Loucy (cell line): ENCODE data around the gene CNN2.

Experiments used
- EZH2phosphoT487 ChIP-seq: fragments of 200-600 bp; IDR thresholded peaks from 2 replicates; pipeline ENCODE4 v1.6.1; 2018; ENCODE audit warnings: antibody characterized with exemption, mild to moderate bottlenecking, moderate library complexity, borderline replicate concordance
- TF ChIP-seq, protein P1 (sequence below): fragments of 200-600 bp; sonication (generic); conservative IDR thresholded peaks from 2 replicates; pipeline ENCODE4 v1.5.1; 2014; ENCODE audit warnings: mild to moderate bottlenecking, antibody characterized with exemption, low read length

DNA sequence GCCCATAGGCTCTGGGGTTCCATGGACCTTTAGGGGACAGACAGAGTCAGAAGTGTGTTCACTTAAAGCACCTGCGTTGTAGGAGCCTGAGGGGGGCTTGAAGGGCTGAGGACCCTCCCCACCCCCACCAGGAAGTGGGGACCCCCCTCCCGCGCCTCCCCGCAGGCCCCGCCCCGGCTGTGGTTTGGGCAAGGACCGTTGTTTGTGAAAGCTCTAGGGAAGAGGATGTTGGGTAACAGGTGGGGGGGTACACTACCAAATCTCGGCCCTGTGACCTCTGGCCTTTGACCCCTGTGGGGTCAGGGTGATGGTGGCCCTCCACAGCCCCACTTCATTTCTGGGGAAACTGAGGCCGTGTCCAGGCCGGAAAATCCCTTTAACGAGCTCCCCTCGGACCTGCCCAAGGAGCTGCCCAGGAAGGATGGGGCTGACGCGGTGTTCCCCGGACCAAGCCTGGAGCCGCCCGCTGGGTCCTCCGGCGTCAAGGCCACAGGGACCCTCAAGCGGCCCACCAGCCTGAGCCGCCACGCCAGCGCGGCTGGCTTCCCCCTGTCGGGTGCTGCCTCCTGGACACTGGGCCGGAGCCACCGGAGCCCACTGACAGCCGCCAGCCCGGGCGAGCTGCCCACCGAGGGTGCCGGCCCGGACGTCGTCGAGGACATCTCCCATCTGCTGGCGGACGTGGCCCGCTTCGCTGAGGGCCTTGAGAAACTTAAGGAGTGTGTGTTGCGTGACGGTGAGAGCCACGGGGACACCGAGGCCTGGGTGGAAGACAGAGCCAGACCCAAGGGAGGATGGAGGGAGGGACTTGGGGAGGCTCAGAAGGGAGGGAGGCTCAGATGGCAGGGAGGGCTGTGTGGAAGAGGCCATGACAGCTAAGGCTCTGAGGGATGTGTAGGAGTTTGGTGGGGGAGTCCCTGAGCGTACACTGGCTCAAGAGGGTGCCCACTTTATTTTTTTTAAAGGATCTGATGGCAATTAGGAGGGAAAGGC lies 41.9 kb downstream of the CNN2 start:
- TF ChIP-seq, protein P1, sequence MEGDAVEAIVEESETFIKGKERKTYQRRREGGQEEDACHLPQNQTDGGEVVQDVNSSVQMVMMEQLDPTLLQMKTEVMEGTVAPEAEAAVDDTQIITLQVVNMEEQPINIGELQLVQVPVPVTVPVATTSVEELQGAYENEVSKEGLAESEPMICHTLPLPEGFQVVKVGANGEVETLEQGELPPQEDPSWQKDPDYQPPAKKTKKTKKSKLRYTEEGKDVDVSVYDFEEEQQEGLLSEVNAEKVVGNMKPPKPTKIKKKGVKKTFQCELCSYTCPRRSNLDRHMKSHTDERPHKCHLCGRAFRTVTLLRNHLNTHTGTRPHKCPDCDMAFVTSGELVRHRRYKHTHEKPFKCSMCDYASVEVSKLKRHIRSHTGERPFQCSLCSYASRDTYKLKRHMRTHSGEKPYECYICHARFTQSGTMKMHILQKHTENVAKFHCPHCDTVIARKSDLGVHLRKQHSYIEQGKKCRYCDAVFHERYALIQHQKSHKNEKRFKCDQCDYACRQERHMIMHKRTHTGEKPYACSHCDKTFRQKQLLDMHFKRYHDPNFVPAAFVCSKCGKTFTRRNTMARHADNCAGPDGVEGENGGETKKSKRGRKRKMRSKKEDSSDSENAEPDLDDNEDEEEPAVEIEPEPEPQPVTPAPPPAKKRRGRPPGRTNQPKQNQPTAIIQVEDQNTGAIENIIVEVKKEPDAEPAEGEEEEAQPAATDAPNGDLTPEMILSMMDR = no peak
- TF ChIP-seq EZH2phosphoT487 = no peak
